HG03097 (cell line): Measurements from ENCODE around the gene C4orf54.

Source experiments
- ATAC-seq: cut with Tn5 transposase; IDR thresholded peaks from one replicate; pipeline ENCODE4 v1.9.1; 2021; ENCODE audit not compliant: unreplicated experiment, low FRiP score

Gene C4orf54

DNA sequence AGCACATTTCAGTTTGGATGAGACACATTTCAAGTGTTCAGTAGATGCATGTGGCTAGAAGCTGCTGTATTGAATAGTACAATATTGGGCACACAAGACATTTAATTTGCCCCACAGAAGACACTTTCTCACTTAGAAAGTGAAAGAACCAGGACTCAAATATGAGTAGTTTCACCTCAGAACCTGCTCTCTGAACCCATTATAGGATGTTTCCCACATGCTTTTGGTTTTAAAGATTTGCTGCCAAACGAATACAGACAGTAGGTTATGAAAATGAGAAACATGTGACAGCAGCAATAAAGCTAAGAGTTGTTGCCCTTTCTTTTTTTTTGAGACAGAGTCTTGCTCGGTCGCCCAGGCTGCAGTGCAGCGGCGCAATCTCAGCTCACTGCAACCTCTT lies 32.3 kb downstream of the C4orf54 start:
- ATAC-seq = no peak

- ATAC-seq = no peak
Observed at GRCh38 chr4:99624141-99624719, 33.4 kb downstream of the C4orf54 start.

GRCh38 chr4:99622341-99622740 lies 35.3 kb downstream of the C4orf54 start:
- ATAC-seq = no peak

DNA sequence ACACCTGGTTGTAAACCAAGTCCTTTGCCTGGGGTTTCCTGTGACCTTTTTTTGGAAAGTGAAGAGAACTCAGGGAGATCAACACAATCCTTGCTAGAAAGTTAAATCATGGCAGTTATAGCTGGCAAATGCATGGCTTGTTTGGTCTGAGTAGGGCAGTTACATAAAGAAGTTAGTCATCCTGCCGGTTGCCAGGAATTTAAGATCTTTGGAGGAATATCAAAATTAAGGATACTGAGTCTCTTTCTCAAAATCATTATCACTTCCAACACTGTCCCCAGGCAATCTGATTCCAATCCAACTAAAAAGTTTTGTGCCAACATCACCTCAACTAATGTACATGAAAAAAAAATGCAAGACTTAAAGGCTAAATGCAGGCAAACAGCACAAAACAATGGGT lies 40.3 kb downstream of the C4orf54 start:
- no peak for ATAC-seq

DNA sequence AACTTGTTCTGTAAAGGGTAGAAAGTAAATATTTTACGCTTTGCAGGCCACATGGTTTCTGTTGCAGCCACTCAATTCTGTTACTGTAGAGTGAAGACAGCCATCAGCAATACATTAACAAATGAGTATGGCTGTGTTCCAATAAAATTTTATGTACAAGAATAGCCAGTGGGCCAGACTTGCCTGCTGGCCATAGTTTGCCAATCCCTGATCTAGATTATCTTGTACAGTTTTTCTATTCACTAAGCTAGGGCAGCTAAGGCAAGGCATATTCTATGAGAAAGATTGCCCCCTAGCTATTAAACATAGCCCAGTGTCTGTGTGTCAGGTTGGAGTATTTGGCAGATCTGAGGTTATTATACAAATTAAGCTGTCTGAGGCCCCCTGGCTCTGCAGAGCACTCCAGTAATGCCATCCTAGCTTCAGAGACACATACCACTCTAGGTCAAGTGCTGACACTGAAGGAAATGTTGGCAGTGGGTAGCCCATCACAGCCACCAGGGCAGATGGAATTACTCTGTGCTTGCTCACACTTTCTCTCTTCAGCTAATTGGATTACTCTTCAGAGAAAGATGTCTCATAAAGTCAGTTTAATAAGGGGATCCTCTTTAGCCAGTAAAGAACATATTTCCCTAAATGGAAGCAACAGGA lies 42.3 kb downstream of the C4orf54 start:
- no peak for ATAC-seq

DNA sequence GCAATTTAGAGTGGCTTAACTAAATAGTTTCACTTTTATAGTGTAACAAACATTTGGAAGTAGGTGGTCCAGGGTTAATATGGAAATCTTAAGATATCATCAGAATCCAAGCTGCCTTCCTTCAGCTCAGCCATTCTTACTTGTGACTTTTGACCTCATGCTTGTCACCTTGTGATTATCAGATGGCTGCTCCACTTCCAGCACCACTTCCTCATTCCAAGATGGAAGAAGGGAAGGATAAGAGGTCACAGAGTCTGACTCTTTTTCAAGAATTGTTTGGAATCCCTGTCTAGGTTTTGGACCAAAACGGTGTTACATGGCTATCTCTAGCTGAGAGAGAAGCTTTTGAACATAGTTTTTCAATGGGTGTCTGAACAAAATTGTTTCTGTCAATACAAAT lies 43.1 kb downstream of the C4orf54 start:
- no peak for ATAC-seq

- ATAC-seq = no peak
Observed at GRCh38 chr4:99612704-99613103, 44.9 kb downstream of the C4orf54 start.

- no peak for ATAC-seq
Observed at GRCh38 chr4:99612281-99612680, 45.3 kb downstream of the C4orf54 start.

DNA sequence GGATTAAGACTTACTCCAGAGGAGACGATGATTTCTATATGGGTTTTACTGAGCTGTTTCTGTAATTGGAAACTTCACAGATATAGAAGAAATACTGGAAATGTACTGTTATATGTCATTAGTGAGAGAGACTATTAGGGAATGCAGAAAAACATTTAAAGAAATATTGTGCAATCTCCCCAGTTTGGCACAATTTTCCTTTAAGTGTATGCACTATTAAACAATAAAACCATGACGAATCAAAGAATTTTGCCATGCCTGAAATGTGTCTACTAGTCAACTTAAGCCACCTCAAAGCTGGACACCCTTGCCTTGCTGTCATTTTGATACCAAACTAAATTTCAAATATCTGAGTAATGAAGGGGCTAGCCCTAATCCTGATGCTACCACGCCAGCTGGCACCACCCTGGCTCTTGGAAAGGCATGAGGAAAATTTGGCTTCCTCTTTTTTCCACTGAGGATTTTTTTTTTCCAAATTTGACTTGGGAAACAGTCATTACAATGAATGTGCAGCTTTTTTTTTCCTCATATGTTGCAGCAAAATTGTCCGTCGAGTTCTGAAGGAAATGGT lies 46.9 kb downstream of the C4orf54 start:
- no peak for ATAC-seq

DNA sequence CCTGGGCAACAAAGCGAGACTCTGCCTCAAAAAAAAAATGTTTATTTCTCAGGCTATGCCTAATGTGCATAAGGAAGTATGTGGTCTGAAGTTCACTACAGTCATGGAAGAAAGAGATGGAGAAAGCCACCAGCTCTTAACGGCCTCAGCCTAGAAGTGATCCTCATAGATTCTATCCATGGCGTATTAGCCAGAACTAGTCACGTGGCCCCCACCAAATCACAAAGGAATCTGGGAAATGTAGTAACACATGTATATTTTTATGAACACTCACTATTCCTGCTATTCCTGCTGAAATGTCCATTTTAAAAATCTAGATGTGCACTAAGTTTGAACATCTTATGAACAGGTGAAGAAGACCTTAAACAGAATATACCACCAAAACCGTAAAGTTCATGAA lies 49.2 kb downstream of the C4orf54 start:
- no peak for ATAC-seq
